ENCODE results near the gene SF3A2.

The SF3A2 gene

DNA sequence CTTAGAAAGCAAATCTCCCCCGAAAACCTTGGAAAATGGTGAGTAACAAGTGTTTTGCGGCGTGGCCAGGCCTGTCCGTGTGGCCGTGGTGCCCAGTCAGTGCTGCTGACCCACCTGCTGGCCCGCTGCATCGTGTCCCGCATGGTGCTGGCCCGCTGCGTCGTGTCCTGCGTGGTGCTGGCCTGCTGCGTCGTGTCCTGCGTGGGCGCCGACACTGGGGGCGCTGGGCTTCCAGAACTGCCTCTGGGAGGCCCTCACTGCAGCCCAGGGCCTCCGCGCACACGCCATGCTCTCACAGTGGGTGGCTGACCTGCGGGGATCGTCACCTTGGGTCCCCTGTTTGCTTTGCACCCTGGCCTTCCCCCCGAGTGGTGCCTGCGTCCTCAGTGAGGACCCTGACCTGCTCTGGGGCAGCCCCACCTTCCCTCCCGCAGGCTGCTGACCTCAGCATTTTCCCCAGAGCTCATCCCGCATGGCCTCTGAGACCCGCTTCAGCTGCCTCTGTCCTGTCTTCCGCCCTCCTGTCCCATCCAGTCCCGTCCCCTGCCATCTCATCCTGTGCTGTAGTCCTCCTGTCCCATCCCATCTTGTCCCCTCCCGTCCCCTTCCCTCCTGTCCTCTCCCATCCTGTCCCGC lies 11.1 kb upstream of the SF3A2 start:
- Histone ChIP-seq H3K56ac (ENCODE audit: low read length) (no peak overlapping the region), H3K36me3 (ENCODE audit: control insufficient read depth, insufficient read depth, low read length) (peaks cover 3% of the 10 kb centered on the region), H2BK5ac (ENCODE audit: low read length) (no peak overlapping the region), H3K27me3 (ENCODE audit: insufficient read depth, low read length, poor library complexity) (no peaks in the 10 kb centered on the region), H2BK120ac (ENCODE audit: low read depth, low read length) (no peak overlapping the region), H3K4me3 (ENCODE audit: low read length) (no peak overlapping the region), H4K5ac (ENCODE audit: low read length) (no peak overlapping the region), H2AK5ac (ENCODE audit: low read length) (no peak overlapping the region), H3K27ac (ENCODE audit: low read depth, low read length) (no peak overlapping the region), H3K4ac (ENCODE audit: low read depth, low read length) (no peak overlapping the region), H2BK15ac (replicated peaks; ENCODE audit: low read depth) (no peak overlapping the region), H3K18ac (ENCODE audit: low read length) (no peak overlapping the region), H3K9ac (ENCODE audit: low read length) (no peak overlapping the region), H4K8ac (ENCODE audit: low read depth, low read length) (no peak overlapping the region), H3K4me2 (ENCODE audit: low read length) (no peak overlapping the region), H3K79me1 (ENCODE audit: low read length) (no peaks in the 10 kb centered on the region), H3K4me1 (ENCODE audit: control insufficient read depth, low read depth, low read length) (no peaks in the 10 kb centered on the region), H3K23ac (ENCODE audit: low read length) (no peak overlapping the region), H3K79me2 (ENCODE audit: control insufficient read depth, insufficient read depth, low read length) (no peaks in the 10 kb centered on the region)
- DNase-seq: no peak
- no CpG with 5 or more reads among the region's 32 CpGs for WGBS (ENCODE audit: extremely low coverage, insufficient coverage, low lambda C conversion rate)

GRCh38 chr19:2226051-2226839 lies 10.4 kb upstream of the SF3A2 start:
- Histone ChIP-seq H2BK120ac (ENCODE audit: low read depth, low read length) (no peak overlapping the region), H3K23ac (ENCODE audit: low read length) (no peak overlapping the region), H3K18ac (ENCODE audit: low read length) (no peak overlapping the region), H2BK15ac (replicated peaks; ENCODE audit: low read depth) (no peak overlapping the region), H4K8ac (ENCODE audit: low read depth, low read length) (no peak overlapping the region), H2BK5ac (ENCODE audit: low read length) (no peak overlapping the region), H3K27me3 (ENCODE audit: insufficient read depth, low read length, poor library complexity) (no peaks in the 10 kb centered on the region), H4K5ac (ENCODE audit: low read length) (no peak overlapping the region), H3K4me1 (ENCODE audit: control insufficient read depth, low read depth, low read length) (no peaks in the 10 kb centered on the region), H3K4me3 (ENCODE audit: low read length) (no peak overlapping the region), H2AK5ac (ENCODE audit: low read length) (no peak overlapping the region), H3K36me3 (ENCODE audit: control insufficient read depth, insufficient read depth, low read length) (peaks cover 3% of the 10 kb centered on the region), H3K4me2 (ENCODE audit: low read length) (no peak overlapping the region), H3K79me2 (ENCODE audit: control insufficient read depth, insufficient read depth, low read length) (no peaks in the 10 kb centered on the region), H3K56ac (ENCODE audit: low read length) (no peak overlapping the region), H3K4ac (ENCODE audit: low read depth, low read length) (no peak overlapping the region), H3K9ac (ENCODE audit: low read length) (no peak overlapping the region), H3K27ac (ENCODE audit: low read depth, low read length) (no peak overlapping the region), H3K79me1 (ENCODE audit: low read length) (no peaks in the 10 kb centered on the region)
- WGBS (ENCODE audit: extremely low coverage, insufficient coverage, low lambda C conversion rate): no CpG with 5 or more reads among the region's 59 CpGs
- DNase-seq: no peak

GRCh38 chr19:2226840-2227360 lies 9.7 kb upstream of the SF3A2 start:
- DNase-seq: no peak
- no peak overlapping the region for H3K9ac ChIP-seq (ENCODE audit: low read length)
- H2BK15ac ChIP-seq (replicated peaks; ENCODE audit: low read depth): no peak overlapping the region
- H3K4me1 ChIP-seq (ENCODE audit: control insufficient read depth, low read depth, low read length): no peaks in the 10 kb centered on the region
- no peak overlapping the region for H4K8ac ChIP-seq (ENCODE audit: low read depth, low read length)
- no peak overlapping the region for H2BK120ac ChIP-seq (ENCODE audit: low read depth, low read length)
- H4K5ac ChIP-seq (ENCODE audit: low read length): no peak overlapping the region
- H3K4me2 ChIP-seq (ENCODE audit: low read length): no peak overlapping the region
- no peak overlapping the region for H3K56ac ChIP-seq (ENCODE audit: low read length)
- peaks cover 5% of the 10 kb centered on the region for H3K36me3 ChIP-seq (ENCODE audit: control insufficient read depth, insufficient read depth, low read length)
- no CpG with 5 or more reads among the region's 53 CpGs for WGBS (ENCODE audit: extremely low coverage, insufficient coverage, low lambda C conversion rate)
- no peak overlapping the region for H3K18ac ChIP-seq (ENCODE audit: low read length)
- H3K27me3 ChIP-seq (ENCODE audit: insufficient read depth, low read length, poor library complexity): no peaks in the 10 kb centered on the region
- no peak overlapping the region for H2AK5ac ChIP-seq (ENCODE audit: low read length)
- no peak overlapping the region for H3K4me3 ChIP-seq (ENCODE audit: low read length)
- H3K79me2 ChIP-seq (ENCODE audit: control insufficient read depth, insufficient read depth, low read length): no peaks in the 10 kb centered on the region
- no peak overlapping the region for H3K4ac ChIP-seq (ENCODE audit: low read depth, low read length)
- H2BK5ac ChIP-seq (ENCODE audit: low read length): no peak overlapping the region
- no peak overlapping the region for H3K27ac ChIP-seq (ENCODE audit: low read depth, low read length)
- no peak overlapping the region for H3K23ac ChIP-seq (ENCODE audit: low read length)
- H3K79me1 ChIP-seq (ENCODE audit: low read length): no peaks in the 10 kb centered on the region

DNA sequence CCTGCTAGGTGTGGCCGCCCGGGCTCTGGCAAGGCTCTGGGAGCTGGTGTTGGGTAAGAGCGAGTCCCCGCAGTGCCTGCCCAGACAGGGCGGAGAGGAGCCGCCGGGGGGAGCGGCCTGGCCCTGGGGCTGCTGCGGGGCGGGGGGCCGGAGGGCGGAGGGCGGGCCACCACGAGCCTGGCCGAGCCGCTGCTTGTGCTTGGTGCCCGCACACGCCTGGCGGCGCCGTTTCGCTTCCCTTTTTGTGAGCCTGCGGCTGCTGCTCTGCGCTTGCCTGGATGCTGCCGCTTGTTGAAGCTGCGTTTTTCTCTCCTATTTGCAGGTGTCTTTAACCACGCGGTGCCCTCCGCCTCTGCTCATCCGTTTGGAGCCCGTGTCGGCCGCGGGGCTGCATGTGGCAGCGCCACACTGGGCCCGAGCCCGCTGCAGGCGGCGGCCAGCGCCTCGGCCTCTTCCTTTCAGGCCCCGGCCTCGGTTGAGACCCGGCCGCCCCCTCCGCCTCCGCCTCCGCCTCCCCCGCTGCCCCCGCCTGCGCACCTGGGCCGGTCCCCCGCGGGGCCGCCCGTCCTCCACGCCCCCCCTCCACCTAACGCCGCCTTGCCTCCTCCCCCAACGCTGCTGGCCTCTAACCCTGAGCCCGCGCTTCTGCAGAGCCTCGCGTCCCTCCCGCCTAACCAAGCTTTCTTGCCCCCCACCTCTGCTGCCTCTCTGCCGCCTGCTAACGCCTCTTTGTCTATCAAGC lies 9.0 kb upstream of the SF3A2 start:
- Histone ChIP-seq H3K4ac (ENCODE audit: low read depth, low read length) (no peak overlapping the region), H3K36me3 (ENCODE audit: control insufficient read depth, insufficient read depth, low read length) (peaks cover 5% of the 10 kb centered on the region), H3K4me3 (ENCODE audit: low read length) (no peak overlapping the region), H3K23ac (ENCODE audit: low read length) (no peak overlapping the region), H3K79me1 (ENCODE audit: low read length) (no peaks in the 10 kb centered on the region), H3K9ac (ENCODE audit: low read length) (no peak overlapping the region), H2BK5ac (ENCODE audit: low read length) (no peak overlapping the region), H4K5ac (ENCODE audit: low read length) (no peak overlapping the region), H2AK5ac (ENCODE audit: low read length) (no peak overlapping the region), H2BK120ac (ENCODE audit: low read depth, low read length) (no peak overlapping the region), H3K4me2 (ENCODE audit: low read length) (no peak overlapping the region), H3K27ac (ENCODE audit: low read depth, low read length) (no peak overlapping the region), H4K8ac (ENCODE audit: low read depth, low read length) (no peak overlapping the region), H3K4me1 (ENCODE audit: control insufficient read depth, low read depth, low read length) (no peaks in the 10 kb centered on the region), H2BK15ac (replicated peaks; ENCODE audit: low read depth) (no peak overlapping the region), H3K18ac (ENCODE audit: low read length) (no peak overlapping the region), H3K27me3 (ENCODE audit: insufficient read depth, low read length, poor library complexity) (no peaks in the 10 kb centered on the region), H3K56ac (ENCODE audit: low read length) (no peak overlapping the region), H3K79me2 (ENCODE audit: control insufficient read depth, insufficient read depth, low read length) (no peaks in the 10 kb centered on the region)
- no peak for DNase-seq
- WGBS (ENCODE audit: extremely low coverage, insufficient coverage, low lambda C conversion rate): no CpG with 5 or more reads among the region's 67 CpGs

DNA sequence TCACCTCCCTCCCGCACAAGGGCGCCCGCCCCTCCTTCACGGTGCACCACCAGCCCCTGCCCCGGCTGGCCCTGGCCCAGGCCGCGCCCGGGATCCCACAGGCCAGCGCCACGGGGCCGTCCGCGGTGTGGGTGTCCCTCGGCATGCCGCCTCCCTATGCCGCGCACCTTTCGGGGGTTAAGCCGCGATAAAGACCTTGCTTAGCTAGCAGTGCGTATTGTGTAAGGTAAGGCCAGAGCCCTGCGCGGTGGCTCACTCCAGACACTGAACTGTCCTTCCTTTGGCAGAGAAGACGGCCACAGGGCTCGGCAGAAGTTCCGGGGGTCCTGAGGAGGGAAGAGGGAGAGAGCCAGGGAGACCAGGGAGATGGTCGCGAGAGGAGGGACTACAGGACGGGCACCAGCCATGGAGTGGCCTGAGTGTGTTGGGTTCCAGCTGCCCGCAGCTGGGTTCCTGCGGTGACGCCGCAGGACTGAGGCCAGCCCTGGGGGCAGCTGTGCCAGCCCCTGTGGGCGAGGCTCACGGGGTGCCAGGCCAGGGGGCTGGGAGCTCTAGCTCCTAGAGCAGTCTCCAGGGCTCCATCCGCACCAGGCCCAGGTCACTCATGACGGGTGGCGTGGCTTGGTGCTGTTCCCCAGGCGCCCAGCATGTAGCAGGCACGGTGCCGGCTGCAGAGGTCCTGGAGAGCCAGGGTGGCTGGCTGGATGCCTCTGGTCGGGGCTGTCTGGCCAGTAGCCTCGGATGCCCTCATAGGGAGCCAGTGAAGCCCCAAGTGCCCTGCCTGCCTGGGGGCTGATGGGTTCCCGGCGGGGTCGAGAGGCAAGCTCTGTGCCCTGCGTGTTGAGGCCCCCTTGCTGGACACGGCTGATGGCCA lies 8.2 kb upstream of the SF3A2 start:
- Histone ChIP-seq H3K79me1 (ENCODE audit: low read length) (peaks cover under 1% of the 10 kb centered on the region), H3K4ac (ENCODE audit: low read depth, low read length) (no peak overlapping the region), H3K18ac (ENCODE audit: low read length) (no peak overlapping the region), H3K56ac (ENCODE audit: low read length) (no peak overlapping the region), H3K79me2 (ENCODE audit: control insufficient read depth, insufficient read depth, low read length) (no peaks in the 10 kb centered on the region), H3K27ac (ENCODE audit: low read depth, low read length) (no peak overlapping the region), H4K5ac (ENCODE audit: low read length) (no peak overlapping the region), H3K4me1 (ENCODE audit: control insufficient read depth, low read depth, low read length) (no peaks in the 10 kb centered on the region), H3K36me3 (ENCODE audit: control insufficient read depth, insufficient read depth, low read length) (peaks cover 5% of the 10 kb centered on the region), H3K4me3 (ENCODE audit: low read length) (no peak overlapping the region), H3K4me2 (ENCODE audit: low read length) (no peak overlapping the region), H2BK15ac (replicated peaks; ENCODE audit: low read depth) (no peak overlapping the region), H3K9ac (ENCODE audit: low read length) (no peak overlapping the region), H2AK5ac (ENCODE audit: low read length) (no peak overlapping the region), H3K23ac (ENCODE audit: low read length) (no peak overlapping the region), H2BK5ac (ENCODE audit: low read length) (no peak overlapping the region), H3K27me3 (ENCODE audit: insufficient read depth, low read length, poor library complexity) (no peaks in the 10 kb centered on the region), H2BK120ac (ENCODE audit: low read depth, low read length) (no peak overlapping the region), H4K8ac (ENCODE audit: low read depth, low read length) (no peak overlapping the region)
- DNase-seq: no peak
- WGBS (ENCODE audit: extremely low coverage, insufficient coverage, low lambda C conversion rate): no CpG with 5 or more reads among the region's 48 CpGs
